Fibroblast of skin of scalp (primary cell): ENCODE data around the gene GARS1.

Experiments
- DNase-seq: peaks from one replicate; pipeline ENCODE4 v3.0.0-alpha.2; 2013

Gene GARS1

GRCh38 chr7:30657131-30657530 is 62.5 kb downstream of the GARS1 start:
- no peak for DNase-seq

- DNase-seq, result no peak
Measured at GRCh38 chr7:30658479-30659074, 63.9 kb downstream of the GARS1 start.

- DNase-seq, result peak; percentile 48
Measured at GRCh38 chr7:30659312-30659711, 64.6 kb downstream of the GARS1 start.

- DNase-seq, result no peak
Measured at GRCh38 chr7:30660331-30661255, 65.9 kb downstream of the GARS1 start.

- no peak for DNase-seq
Measured at GRCh38 chr7:30661926-30662325, 67.2 kb downstream of the GARS1 start.

GRCh38 chr7:30662431-30662939 is 67.8 kb downstream of the GARS1 start:
- DNase-seq, result no peak

GRCh38 chr7:30663414-30663813 is 68.7 kb downstream of the GARS1 start:
- DNase-seq, result no peak

GRCh38 chr7:30664184-30664885 is 69.7 kb downstream of the GARS1 start:
- DNase-seq, result no peak

- no peak for DNase-seq
Measured at GRCh38 chr7:30665043-30665442, 70.4 kb downstream of the GARS1 start.

- DNase-seq, result no peak
Measured at GRCh38 chr7:30665449-30665848, 70.8 kb downstream of the GARS1 start.

- DNase-seq, result no peak
Measured at GRCh38 chr7:30667172-30667571, 72.5 kb downstream of the GARS1 start.

GRCh38 chr7:30668102-30668501 is 73.4 kb downstream of the GARS1 start:
- no peak for DNase-seq

GRCh38 chr7:30671793-30672465 is 77.3 kb downstream of the GARS1 start:
- DNase-seq, result peak; percentile 77

- no peak for DNase-seq
Measured at GRCh38 chr7:30674420-30674819, 79.7 kb downstream of the GARS1 start.

GRCh38 chr7:30674876-30675275 is 80.2 kb downstream of the GARS1 start:
- DNase-seq, result no peak

- DNase-seq, result no peak
Measured at GRCh38 chr7:30678805-30679204, 84.1 kb downstream of the GARS1 start.

GRCh38 chr7:30679664-30680063 is 85.0 kb downstream of the GARS1 start:
- no peak for DNase-seq

GRCh38 chr7:30681331-30681797 is 86.7 kb downstream of the GARS1 start:
- no peak for DNase-seq

GRCh38 chr7:30681815-30682211 is 87.1 kb downstream of the GARS1 start:
- no peak for DNase-seq

- no peak for DNase-seq
Measured at GRCh38 chr7:30682212-30683083, 87.8 kb downstream of the GARS1 start, which contains the start of gene CRHR2. TSS of gene CRHR2 (minus strand) at chr7:30682456. CDS start at chr7:30682280, 176 bp downstream.

GRCh38 chr7:30683306-30683705 is 88.6 kb downstream of the GARS1 start:
- no peak for DNase-seq
